H1 (cell line): ENCODE data around the gene SLC25A51. TPM values are rescaled to one million over a fixed set of nuclear protein-coding genes. Genes with fewer than 3 reads are reported as not detected.
A peak's percentile ranks its signal among the peaks of the same experiment; 100 is the strongest.

Experiments
- CTCF ChIA-PET: fragments of 300-600 bp; sonication (Branson Sonifier 250); formaldehyde crosslinking; loops from one replicate; lab custom pipeline; 2021; ENCODE audit not compliant: partially characterized antibody; lab: Charles Lee
- POLR2A ChIA-PET: fragments of 300-600 bp; sonication (Branson Sonifier 250); formaldehyde crosslinking; loops from one replicate; lab custom pipeline; 2021; ENCODE audit warnings: inconsistent platforms; ENCODE audit not compliant: partially characterized antibody; lab: Charles Lee
- DNase-seq, 2 experiments: peaks; one replicate each; pipeline versions ENCODE4 v3.0.0 to v3.0.0-alpha.2; 2010 to 2022; ENCODE audit warnings: low spot score in 2 of 2, low read depth in 1 of 2, mixed read lengths in 1 of 2
- FAIRE-seq: peaks from 2 replicates; lab custom pipeline; 2011; peaks lifted over from hg19 to GRCh38; lab: Jason Lieb, UNC
- H2AFZ ChIP-seq: 2 replicates; pipeline ENCODE4 v1.8.1; 2012; ENCODE audit warnings: low read length, inconsistent platforms
- H2AK5ac ChIP-seq: 2 replicates; pipeline ENCODE4 v1.6.1; 2013; ENCODE audit warnings: low read depth, low read length
- H2BK120ac ChIP-seq: replicated peaks from 2 replicates; pipeline ENCODE3; 2013; ENCODE audit warnings: low read depth, low read length, inconsistent platforms
- H2BK12ac ChIP-seq: 2 replicates; pipeline ENCODE4 v1.6.1; 2013; ENCODE audit warnings: low read depth, low read length
- H2BK15ac ChIP-seq: 2 replicates; pipeline ENCODE4 v1.6.1; 2013; ENCODE audit warnings: low read length
- H2BK20ac ChIP-seq: 2 replicates; pipeline ENCODE4 v1.6.1; 2013; ENCODE audit warnings: low read length
- H2BK5ac ChIP-seq: 2 replicates; pipeline ENCODE4 v1.6.1; 2013; ENCODE audit warnings: low read depth, low read length
- H3K14ac ChIP-seq: 2 replicates; pipeline ENCODE4 v1.6.1; 2013; ENCODE audit warnings: inconsistent platforms; ENCODE audit not compliant: insufficient read length
- H3K18ac ChIP-seq: 2 replicates; pipeline ENCODE4 v1.6.1; 2013; ENCODE audit warnings: low read length; ENCODE audit errors: extremely low read depth
- H3K23ac ChIP-seq: 2 replicates; pipeline ENCODE4 v1.6.1; 2013; ENCODE audit warnings: inconsistent platforms; ENCODE audit not compliant: insufficient read length
- H3K23me2 ChIP-seq: 2 replicates; pipeline ENCODE4 v1.6.1; 2013; ENCODE audit warnings: low read depth, low read length
- H3K27ac ChIP-seq: 2 replicates; pipeline ENCODE4 v1.6.1; 2011; ENCODE audit warnings: low read depth, low read length, inconsistent platforms
- H3K27me3 ChIP-seq, 4 experiments: replicated peaks in 1 of 4; 1 replicate in 1 of 4; 2 replicates in 3 of 4; pipeline versions ENCODE4 v1.6.1 to v1.8.1; 2011 to 2013; ENCODE audit warnings: low read length in 3 of 4, mild to moderate bottlenecking in 3 of 4, inconsistent platforms in 2 of 4, mixed read lengths in 2 of 4, moderate library complexity in 1 of 4; ENCODE audit not compliant: control insufficient read depth in 3 of 4, insufficient read depth in 3 of 4; ENCODE audit errors: extremely low read depth in 1 of 4
- H3K36me3 ChIP-seq, 4 experiments: 2 replicates each; pipeline versions ENCODE4 v1.6.1 to v1.8.1; 2011 to 2013; ENCODE audit warnings: mild to moderate bottlenecking in 4 of 4, low read length in 3 of 4, moderate library complexity in 2 of 4, control low read depth in 1 of 4, inconsistent platforms in 1 of 4; ENCODE audit not compliant: insufficient read depth in 4 of 4, control insufficient read depth in 2 of 4
- H3K4ac ChIP-seq: replicated peaks from 2 replicates; pipeline ENCODE3; 2013; ENCODE audit warnings: low read length, low read depth, mixed read lengths, inconsistent platforms; ENCODE audit not compliant: insufficient read length
- H3K4me1 ChIP-seq, 4 experiments: replicated peaks in 1 of 4; 1 replicate in 1 of 4; 2 replicates in 3 of 4; pipeline versions ENCODE4 v1.6.1 to v1.8.1; 2011 to 2013; ENCODE audit warnings: low read length in 3 of 4, inconsistent platforms in 2 of 4, mixed read lengths in 1 of 4; ENCODE audit not compliant: insufficient read depth in 4 of 4, control insufficient read depth in 3 of 4
- H3K4me2 ChIP-seq, 2 experiments: 2 replicates each; pipeline versions ENCODE4 v1.6.1 to v1.8.1; 2011 to 2013; ENCODE audit warnings: low read depth in 2 of 2, low read length in 2 of 2, control low read depth in 1 of 2, inconsistent platforms in 1 of 2, mild to moderate bottlenecking in 1 of 2; ENCODE audit not compliant: insufficient read depth in 1 of 2
- H3K4me3 ChIP-seq, 4 experiments: fragments of 200-600, 300-600 bp in 1 of 4; sonication (generic), shearing (Covaris generic), sonication (Bioruptor Twin) in 1 of 4; 2 replicates each; pipeline versions ENCODE4 v1.5.1 to v1.8.1; 2011 to 2016; ENCODE audit warnings: low read length in 4 of 4, low read depth in 3 of 4, control low read depth in 2 of 4, inconsistent platforms in 2 of 4, mild to moderate bottlenecking in 2 of 4, mixed read lengths in 1 of 4, moderate library complexity in 1 of 4; ENCODE audit not compliant: insufficient read depth in 2 of 4; ENCODE audit errors: extremely low read depth in 1 of 4
- H3K56ac ChIP-seq: replicated peaks from 2 replicates; pipeline ENCODE3; 2013; ENCODE audit warnings: low read depth, mild to moderate bottlenecking, mixed read lengths, low read length, inconsistent platforms; ENCODE audit not compliant: insufficient read length
- H3K79me1 ChIP-seq: 2 replicates; pipeline ENCODE4 v1.6.1; 2013; ENCODE audit warnings: low read depth, low read length, control low read depth
- H3K79me2 ChIP-seq, 2 experiments: 2 replicates each; pipeline versions ENCODE4 v1.6.1 to v1.8.1; 2012 to 2013; ENCODE audit warnings: low read length in 2 of 2, mild to moderate bottlenecking in 2 of 2, inconsistent platforms in 1 of 2; ENCODE audit not compliant: insufficient read depth in 2 of 2, control insufficient read depth in 1 of 2
- H3K9ac ChIP-seq, 4 experiments: replicated peaks in 1 of 4; 1 replicate in 1 of 4; 2 replicates in 3 of 4; pipeline versions ENCODE4 v1.6.1 to v1.8.1; 2011 to 2013; ENCODE audit warnings: low read depth in 3 of 4, low read length in 3 of 4, control low read depth in 2 of 4, mild to moderate bottlenecking in 2 of 4, moderate library complexity in 2 of 4, inconsistent platforms in 1 of 4; ENCODE audit errors: extremely low read depth in 1 of 4
- H3K9me3 ChIP-seq, 2 experiments: 2 replicates each; pipeline versions ENCODE4 v1.6.1 to v1.8.1; 2012 to 2013; ENCODE audit warnings: mild to moderate bottlenecking in 2 of 2, moderate library complexity in 2 of 2, control low read depth in 1 of 2, inconsistent platforms in 1 of 2, low read depth in 1 of 2, low read length in 1 of 2, mixed read lengths in 1 of 2; ENCODE audit not compliant: insufficient read depth in 2 of 2
- H4K20me1 ChIP-seq, 2 experiments: replicated peaks in 1 of 2; 2 replicates each; pipeline versions ENCODE3 to v1.8.1; 2011 to 2013; ENCODE audit warnings: inconsistent platforms in 2 of 2, low read length in 2 of 2, mild to moderate bottlenecking in 1 of 2; ENCODE audit not compliant: insufficient read depth in 2 of 2, control insufficient read depth in 1 of 2
- H4K5ac ChIP-seq: 2 replicates; pipeline ENCODE4 v1.6.1; 2013; ENCODE audit warnings: low read length, low read depth, mixed read lengths, inconsistent platforms; ENCODE audit not compliant: insufficient read length
- H4K8ac ChIP-seq: 2 replicates; pipeline ENCODE4 v1.8.0; 2013; ENCODE audit warnings: mild to moderate bottlenecking, moderate library complexity, low read length, inconsistent platforms; ENCODE audit not compliant: insufficient read depth; ENCODE audit errors: extremely low read depth
- H4K91ac ChIP-seq: replicated peaks from 2 replicates; pipeline ENCODE3; 2013; ENCODE audit warnings: low read length, mixed read lengths, inconsistent platforms; ENCODE audit not compliant: insufficient read length
- JUND ChIP-seq: IDR thresholded peaks from 2 replicates; pipeline ENCODE4 v1.6.1; 2011; ENCODE audit warnings: mild to moderate bottlenecking, improper control_type of control experiment, low read length
- RXRA ChIP-seq: IDR thresholded peaks from 2 replicates; pipeline ENCODE4 v1.6.1; 2011; ENCODE audit warnings: low read depth, mild to moderate bottlenecking, low read length, moderate library complexity; ENCODE audit not compliant: insufficient read depth
- SP2 ChIP-seq: IDR thresholded peaks from 2 replicates; pipeline ENCODE4 v1.6.1; 2012; ENCODE audit warnings: mild to moderate bottlenecking, low read length, inconsistent platforms
- polyA plus RNA-seq, 7 experiments: library from polyadenylated mRNA; depleted of rRNA in 3 of 7; stranded (reverse) in 5 of 7; unstranded in 2 of 7; fragments of >200 nt in 5 of 7; fragments of 200-250 nt in 2 of 7; gene quantifications; 1 replicate in 5 of 7; 2 replicates in 1 of 7; 4 replicates in 1 of 7; pipeline versions ENCODE4 v1.2.1 to v1.2.3, GENCODE V29; 2011 to 2013; ENCODE audit warnings: missing spikeins in 2 of 7, mixed read lengths in 2 of 7
- total RNA-seq: library from RNA; stranded (reverse); fragmentation: NEBNext Ultra II Directional; extraction: Animal tissue kit (Norgen Biotek cat#: 25700); gene quantifications from 2 replicates; pipeline ENCODE4 v1.2.1, GENCODE V29; 2021
- TF ChIP-seq, protein P1 (sequence below): IDR thresholded peaks from 2 replicates; pipeline ENCODE4 v1.6.1; 2011; ENCODE audit warnings: low read depth, mild to moderate bottlenecking, low read length; ENCODE audit not compliant: insufficient read depth

SLC25A51 gene
- total and polyA plus RNA-seq, 2 of the 8 experiments (the other 6 are each of a cell fraction or from before 2014, with no cell fraction given): 8.0 to 14.5 TPM

DNA sequence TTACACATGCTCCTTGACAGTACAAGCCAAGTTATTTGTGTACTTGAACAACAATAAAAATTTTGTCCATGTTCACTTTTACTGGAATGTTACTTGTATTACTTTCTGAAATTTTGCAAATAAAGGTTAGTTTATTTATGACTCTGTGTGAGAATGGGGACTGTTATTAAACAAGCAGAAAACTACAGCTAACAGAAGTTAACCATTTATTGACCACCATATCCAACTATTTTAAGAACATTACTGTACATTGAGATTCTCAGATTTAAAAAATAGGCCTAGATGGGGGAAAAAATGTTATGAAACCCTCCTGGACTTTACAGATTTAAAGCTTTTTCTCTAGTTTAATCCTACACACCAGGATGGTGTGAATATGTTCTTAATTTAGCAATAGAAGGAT, 1.8 kb downstream of the SLC25A51 start:
- H2BK120ac ChIP-seq: no peak overlapping the region
- H3K4me1 ChIP-seq: peaks cover 0 to 8% (median 6%) of the 10 kb centered on the region in 4 experiments; a peak in 3 of 7 replicates
- no peak overlapping the region for H3K4ac ChIP-seq
- no peak overlapping the region for H2AK5ac ChIP-seq
- H2BK20ac ChIP-seq: no peak overlapping the region
- CTCF ChIA-PET: interaction anchor here (1.7 to 2.0 kb wide), 2 partner anchors 12 to 459 kb away, joined by 5 to 9 read pairs; no protein-coding TSS in a partner anchor
- no peaks in the 10 kb centered on the region for H3K9me3 ChIP-seq
- H4K8ac ChIP-seq: no peak overlapping the region
- peaks cover 6% of the 10 kb centered on the region for H3K23me2 ChIP-seq
- H3K27me3 ChIP-seq: peaks cover 0 to 3% (median 0%) of the 10 kb centered on the region in 4 experiments; a peak in 3 of 7 replicates
- H2BK12ac ChIP-seq: no peak overlapping the region
- H3K4me2 ChIP-seq: no peak overlapping the region; a peak in 1 of 4 replicates
- FAIRE-seq (no peak), DNase-seq (no peak)
- no peak overlapping the region for H3K14ac ChIP-seq
- 0 out of 4 replicates have a peak, but pooled peaks cover 0 to 6% of the 10 kb centered on the region in 2 experiments for H3K79me2 ChIP-seq
- no peak overlapping the region for H4K5ac ChIP-seq
- no peak overlapping the region for H3K18ac ChIP-seq
- H3K9ac ChIP-seq: no peak overlapping the region
- peak overlapping the region in 1 of 4 experiments; percentile 74; a peak in 1 of 8 replicates for H3K4me3 ChIP-seq
- H4K20me1 ChIP-seq: peaks cover 0 to 2% of the 10 kb centered on the region in 2 experiments
- no peak for TF ChIP-seq RXRA
- no peak for TF ChIP-seq JUND
- TF ChIP-seq, protein P1, sequence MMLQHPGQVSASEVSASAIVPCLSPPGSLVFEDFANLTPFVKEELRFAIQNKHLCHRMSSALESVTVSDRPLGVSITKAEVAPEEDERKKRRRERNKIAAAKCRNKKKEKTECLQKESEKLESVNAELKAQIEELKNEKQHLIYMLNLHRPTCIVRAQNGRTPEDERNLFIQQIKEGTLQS: no peak
- no peak for TF ChIP-seq SP2
- POLR2A ChIA-PET: no interaction called here
- H2AFZ ChIP-seq: no peak overlapping the region
- H2BK5ac ChIP-seq: no peak overlapping the region
- no peak overlapping the region for H3K27ac ChIP-seq
- H2BK15ac ChIP-seq: no peak overlapping the region
- H4K91ac ChIP-seq: no peak overlapping the region
- peaks cover 3% of the 10 kb centered on the region; the same call in 1 of the 2 replicates for H3K79me1 ChIP-seq
- H3K23ac ChIP-seq: no peak overlapping the region
- peaks cover 0 to 14% (median 9%) of the 10 kb centered on the region in 4 experiments; a peak in 7 of 8 replicates for H3K36me3 ChIP-seq
- no peak overlapping the region for H3K56ac ChIP-seq
